WTC11 (cell line): ENCODE data around the gene UBE3C. TPM values are rescaled to one million over a fixed set of nuclear protein-coding genes. Genes with fewer than 3 reads are reported as not detected.

ENCODE experiments used
- ATAC-seq: fragments of 200-7000 bp; cut with Tn5 transposase; 2 replicates; pipeline ENCODE4 v1.10.0; 2021; ENCODE audit warnings: mild to moderate bottlenecking, moderate library complexity
- CTCF ChIA-PET: fragments of 300-600 bp; sonication (Branson Sonifier 250); formaldehyde crosslinking; loops from one replicate; lab custom pipeline; 2021; ENCODE audit warnings: antibody characterized with exemption; lab: Charles Lee
- POLR2A ChIA-PET: fragments of 350-600 bp; sonication (Branson Sonifier 250); formaldehyde crosslinking; loops from one replicate; lab custom pipeline; 2021; ENCODE audit warnings: antibody characterized with exemption; lab: Charles Lee
- DNase-seq: peaks from one replicate; pipeline ENCODE4 v3.0.0; 2021; ENCODE audit warnings: low spot score
- H3K27ac Mint-ChIP-seq: 2 replicates; pipeline ENCODE4 v1.8.0; 2021; ENCODE audit warnings: mixed read lengths
- H3K27me3 Mint-ChIP-seq: 2 replicates; pipeline ENCODE4 v1.8.0; 2021; ENCODE audit warnings: low read depth, mild to moderate bottlenecking, moderate library complexity, mixed read lengths
- H3K36me3 Mint-ChIP-seq: 2 replicates; pipeline ENCODE4 v1.8.0; 2021; ENCODE audit warnings: mixed read lengths
- H3K4me1 Mint-ChIP-seq: 2 replicates; pipeline ENCODE4 v1.8.0; 2022; ENCODE audit warnings: mixed read lengths
- H3K4me3 Mint-ChIP-seq: 2 replicates; pipeline ENCODE4 v1.8.0; 2021; ENCODE audit warnings: mild to moderate bottlenecking, moderate library complexity, mixed read lengths
- H3K9me3 Mint-ChIP-seq: 2 replicates; pipeline ENCODE4 v1.8.0; 2021; ENCODE audit warnings: mixed read lengths
- ATF1 ChIP-seq: sonication (generic); formaldehyde crosslinking; IDR thresholded peaks from 2 replicates; pipeline ENCODE4 v1.8.1; 2023; ENCODE audit warnings: mild to moderate bottlenecking, moderate library complexity, missing genetic modification reagents
- EMX1 ChIP-seq: fragments of 250-450 bp; sonication (Bioruptor Pico); IDR thresholded peaks from 2 replicates; pipeline ENCODE4 v1.8.0; 2021; ENCODE audit warnings: mild to moderate bottlenecking
- ERG ChIP-seq: fragments of 250-450 bp; sonication (Bioruptor Pico); IDR thresholded peaks from 2 replicates; pipeline ENCODE4 v1.8.0; 2021; ENCODE audit warnings: mild to moderate bottlenecking
- HMGA2 ChIP-seq: fragments of 250-450 bp; sonication (Bioruptor Pico); IDR thresholded peaks from 2 replicates; pipeline ENCODE4 v1.4.0; 2021; ENCODE audit warnings: mild to moderate bottlenecking, moderate library complexity
- MAX ChIP-seq: sonication (generic); formaldehyde crosslinking; IDR thresholded peaks from 2 replicates; pipeline ENCODE4 v1.8.0; 2022; ENCODE audit warnings: mild to moderate bottlenecking, missing genetic modification reagents
- MYBL2 ChIP-seq: sonication (generic); formaldehyde crosslinking; IDR thresholded peaks from 2 replicates; pipeline ENCODE4 v1.8.1; 2023; ENCODE audit warnings: mild to moderate bottlenecking, moderate library complexity, missing genetic modification reagents
- NR1H2 ChIP-seq: sonication (generic); formaldehyde crosslinking; IDR thresholded peaks from 2 replicates; pipeline ENCODE4 v1.9.0; 2021; ENCODE audit warnings: mild to moderate bottlenecking, moderate library complexity, missing genetic modification reagents
- NR3C1 ChIP-seq: sonication (generic); formaldehyde crosslinking; conservative IDR thresholded peaks from 2 replicates; pipeline ENCODE4 v1.8.1; 2023; ENCODE audit warnings: low read depth, mild to moderate bottlenecking, missing genetic modification reagents
- PRRX2 ChIP-seq: fragments of 250-450 bp; sonication (Bioruptor Pico); IDR thresholded peaks from 2 replicates; pipeline ENCODE4 v1.8.0; 2021; ENCODE audit warnings: mild to moderate bottlenecking
- SMAD4 ChIP-seq: sonication (generic); formaldehyde crosslinking; IDR thresholded peaks from 2 replicates; pipeline ENCODE4 v1.8.0; 2022; ENCODE audit warnings: mild to moderate bottlenecking, missing genetic modification reagents
- ZNF121 ChIP-seq: sonication (generic); formaldehyde crosslinking; IDR thresholded peaks from 2 replicates; pipeline ENCODE4 v1.8.0; 2023; ENCODE audit warnings: missing genetic modification reagents
- ZNF138 ChIP-seq: sonication (generic); formaldehyde crosslinking; conservative IDR thresholded peaks from 2 replicates; pipeline ENCODE4 v1.8.1; 2022; ENCODE audit warnings: mild to moderate bottlenecking, moderate library complexity, missing genetic modification reagents
- ZNF232 ChIP-seq: sonication (generic); formaldehyde crosslinking; IDR thresholded peaks from 2 replicates; pipeline ENCODE4 v1.8.0; 2022; ENCODE audit warnings: mild to moderate bottlenecking, missing genetic modification reagents
- ZNF416 ChIP-seq: fragments of 250-450 bp; sonication (Bioruptor Pico); IDR thresholded peaks from 2 replicates; pipeline ENCODE4 v1.9.0; 2021; ENCODE audit warnings: mild to moderate bottlenecking, inconsistent platforms
- total RNA-seq: library from RNA; stranded (reverse); gene quantifications from 3 replicates; pipeline ENCODE4 v1.2.3, GENCODE V29; 2021
- TF ChIP-seq, protein P1 (sequence below): fragments of 250-450 bp; sonication (Bioruptor Pico); IDR thresholded peaks from 2 replicates; pipeline ENCODE4 v1.9.0; 2021; ENCODE audit warnings: mild to moderate bottlenecking, borderline replicate concordance
- TF ChIP-seq, protein P2 (sequence below): fragments of 250-450 bp; sonication (Bioruptor Pico); conservative IDR thresholded peaks from 2 replicates; pipeline ENCODE4 v1.9.0; 2021; ENCODE audit warnings: mild to moderate bottlenecking
- TF ChIP-seq, protein P3 (sequence below): sonication (generic); formaldehyde crosslinking; IDR thresholded peaks from 2 replicates; pipeline ENCODE4 v1.8.1; 2023; ENCODE audit warnings: mild to moderate bottlenecking, missing genetic modification reagents, borderline replicate concordance

UBE3C gene
- total RNA-seq, 1 experiment from 2014 or later, result 59.7 TPM

DNA sequence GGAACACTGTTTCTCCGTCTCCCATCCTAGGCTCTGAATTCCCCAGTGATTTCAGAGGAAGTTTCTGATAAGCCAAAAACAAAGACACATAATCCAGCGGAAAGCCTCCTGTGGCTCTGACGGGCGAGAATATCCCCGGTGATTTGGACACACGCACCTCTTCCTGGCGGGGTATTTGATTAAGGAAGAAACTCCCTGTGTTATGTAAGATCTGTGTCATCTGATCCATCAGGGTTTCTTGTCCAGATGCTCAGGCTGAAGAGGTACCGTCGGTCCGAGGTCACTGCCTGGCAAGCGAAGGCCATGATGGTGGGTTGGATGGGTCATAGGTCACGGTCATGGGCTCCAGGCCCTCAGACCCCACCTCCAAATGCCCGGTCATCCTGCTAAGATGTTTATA, 158.5 kb downstream of the UBE3C start:
- ATAC-seq, result no peak
- DNase-seq, result no peak
- Mint-ChIP-seq H3K9me3 (no peaks in the 10 kb centered on the region), H3K4me3 (no peak overlapping the region), H3K4me1 (peaks cover 23% of the 10 kb centered on the region), H3K36me3 (no peaks in the 10 kb centered on the region)
- POLR2A ChIA-PET, result no interaction called here
- CTCF ChIA-PET, result interaction anchor here (0.8 to 1.3 kb wide), 3 partner anchors 12 to 32 kb away, joined by 3 to 6 read pairs (median 3); no protein-coding TSS in a partner anchor
- TF ChIP-seq MAX (no peak), ZNF416 (CRISPR knock-in tag) (no peak), NR3C1 (no peak), SMAD4 (CRISPR knock-in tag) (no peak), HMGA2 (CRISPR knock-in tag) (no peak), ZNF121 (CRISPR knock-in tag) (no peak), MYBL2 (CRISPR knock-in tag) (no peak), ATF1 (CRISPR knock-in tag) (no peak), NR1H2 (CRISPR knock-in tag) (no peak), ZNF232 (CRISPR knock-in tag) (no peak), PRRX2 (CRISPR knock-in tag) (no peak), ERG (CRISPR knock-in tag) (no peak), ZNF138 (no peak), EMX1 (CRISPR knock-in tag) (no peak)
- TF ChIP-seq, protein P1, sequence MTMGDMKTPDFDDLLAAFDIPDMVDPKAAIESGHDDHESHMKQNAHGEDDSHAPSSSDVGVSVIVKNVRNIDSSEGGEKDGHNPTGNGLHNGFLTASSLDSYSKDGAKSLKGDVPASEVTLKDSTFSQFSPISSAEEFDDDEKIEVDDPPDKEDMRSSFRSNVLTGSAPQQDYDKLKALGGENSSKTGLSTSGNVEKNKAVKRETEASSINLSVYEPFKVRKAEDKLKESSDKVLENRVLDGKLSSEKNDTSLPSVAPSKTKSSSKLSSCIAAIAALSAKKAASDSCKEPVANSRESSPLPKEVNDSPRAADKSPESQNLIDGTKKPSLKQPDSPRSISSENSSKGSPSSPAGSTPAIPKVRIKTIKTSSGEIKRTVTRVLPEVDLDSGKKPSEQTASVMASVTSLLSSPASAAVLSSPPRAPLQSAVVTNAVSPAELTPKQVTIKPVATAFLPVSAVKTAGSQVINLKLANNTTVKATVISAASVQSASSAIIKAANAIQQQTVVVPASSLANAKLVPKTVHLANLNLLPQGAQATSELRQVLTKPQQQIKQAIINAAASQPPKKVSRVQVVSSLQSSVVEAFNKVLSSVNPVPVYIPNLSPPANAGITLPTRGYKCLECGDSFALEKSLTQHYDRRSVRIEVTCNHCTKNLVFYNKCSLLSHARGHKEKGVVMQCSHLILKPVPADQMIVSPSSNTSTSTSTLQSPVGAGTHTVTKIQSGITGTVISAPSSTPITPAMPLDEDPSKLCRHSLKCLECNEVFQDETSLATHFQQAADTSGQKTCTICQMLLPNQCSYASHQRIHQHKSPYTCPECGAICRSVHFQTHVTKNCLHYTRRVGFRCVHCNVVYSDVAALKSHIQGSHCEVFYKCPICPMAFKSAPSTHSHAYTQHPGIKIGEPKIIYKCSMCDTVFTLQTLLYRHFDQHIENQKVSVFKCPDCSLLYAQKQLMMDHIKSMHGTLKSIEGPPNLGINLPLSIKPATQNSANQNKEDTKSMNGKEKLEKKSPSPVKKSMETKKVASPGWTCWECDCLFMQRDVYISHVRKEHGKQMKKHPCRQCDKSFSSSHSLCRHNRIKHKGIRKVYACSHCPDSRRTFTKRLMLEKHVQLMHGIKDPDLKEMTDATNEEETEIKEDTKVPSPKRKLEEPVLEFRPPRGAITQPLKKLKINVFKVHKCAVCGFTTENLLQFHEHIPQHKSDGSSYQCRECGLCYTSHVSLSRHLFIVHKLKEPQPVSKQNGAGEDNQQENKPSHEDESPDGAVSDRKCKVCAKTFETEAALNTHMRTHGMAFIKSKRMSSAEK (CRISPR knock-in tag), result no peak
- TF ChIP-seq, protein P2, sequence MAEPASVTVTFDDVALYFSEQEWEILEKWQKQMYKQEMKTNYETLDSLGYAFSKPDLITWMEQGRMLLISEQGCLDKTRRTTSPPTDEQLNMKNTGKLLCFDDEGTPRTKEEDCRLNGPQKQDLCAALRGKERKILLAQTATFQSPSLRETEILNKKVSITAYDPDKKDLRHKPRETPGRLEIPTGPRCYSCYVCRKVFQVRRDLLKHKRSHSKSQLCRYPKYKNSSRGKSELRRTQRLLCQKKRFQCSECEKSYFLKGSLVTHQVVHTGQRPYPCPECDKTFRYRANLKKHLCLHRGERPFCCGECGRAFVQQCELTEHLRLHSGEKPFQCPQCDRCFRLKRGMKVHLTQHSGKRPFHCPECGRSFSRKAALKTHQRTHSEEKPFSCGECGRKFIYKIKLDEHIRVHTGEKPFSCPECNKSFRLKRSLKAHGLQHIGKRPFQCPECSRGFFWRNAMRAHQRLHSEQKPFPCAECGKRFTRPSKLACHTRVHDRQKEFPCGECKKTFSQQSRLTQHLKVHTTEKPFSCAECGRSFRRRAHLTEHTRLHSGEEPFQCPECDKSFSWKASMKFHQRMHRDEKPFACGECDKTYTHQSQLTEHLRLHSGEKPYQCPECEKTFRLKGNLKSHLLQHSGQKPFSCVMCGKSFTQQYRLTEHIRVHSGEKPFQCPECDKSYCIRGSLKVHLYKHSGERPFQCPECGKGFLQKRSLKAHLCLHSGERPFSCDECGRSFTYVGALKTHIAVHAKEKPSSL, result no peak
- TF ChIP-seq, protein P3, sequence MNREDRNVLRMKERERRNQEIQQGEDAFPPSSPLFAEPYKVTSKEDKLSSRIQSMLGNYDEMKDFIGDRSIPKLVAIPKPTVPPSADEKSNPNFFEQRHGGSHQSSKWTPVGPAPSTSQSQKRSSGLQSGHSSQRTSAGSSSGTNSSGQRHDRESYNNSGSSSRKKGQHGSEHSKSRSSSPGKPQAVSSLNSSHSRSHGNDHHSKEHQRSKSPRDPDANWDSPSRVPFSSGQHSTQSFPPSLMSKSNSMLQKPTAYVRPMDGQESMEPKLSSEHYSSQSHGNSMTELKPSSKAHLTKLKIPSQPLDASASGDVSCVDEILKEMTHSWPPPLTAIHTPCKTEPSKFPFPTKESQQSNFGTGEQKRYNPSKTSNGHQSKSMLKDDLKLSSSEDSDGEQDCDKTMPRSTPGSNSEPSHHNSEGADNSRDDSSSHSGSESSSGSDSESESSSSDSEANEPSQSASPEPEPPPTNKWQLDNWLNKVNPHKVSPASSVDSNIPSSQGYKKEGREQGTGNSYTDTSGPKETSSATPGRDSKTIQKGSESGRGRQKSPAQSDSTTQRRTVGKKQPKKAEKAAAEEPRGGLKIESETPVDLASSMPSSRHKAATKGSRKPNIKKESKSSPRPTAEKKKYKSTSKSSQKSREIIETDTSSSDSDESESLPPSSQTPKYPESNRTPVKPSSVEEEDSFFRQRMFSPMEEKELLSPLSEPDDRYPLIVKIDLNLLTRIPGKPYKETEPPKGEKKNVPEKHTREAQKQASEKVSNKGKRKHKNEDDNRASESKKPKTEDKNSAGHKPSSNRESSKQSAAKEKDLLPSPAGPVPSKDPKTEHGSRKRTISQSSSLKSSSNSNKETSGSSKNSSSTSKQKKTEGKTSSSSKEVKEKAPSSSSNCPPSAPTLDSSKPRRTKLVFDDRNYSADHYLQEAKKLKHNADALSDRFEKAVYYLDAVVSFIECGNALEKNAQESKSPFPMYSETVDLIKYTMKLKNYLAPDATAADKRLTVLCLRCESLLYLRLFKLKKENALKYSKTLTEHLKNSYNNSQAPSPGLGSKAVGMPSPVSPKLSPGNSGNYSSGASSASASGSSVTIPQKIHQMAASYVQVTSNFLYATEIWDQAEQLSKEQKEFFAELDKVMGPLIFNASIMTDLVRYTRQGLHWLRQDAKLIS (CRISPR knock-in tag), result no peak
- TF ChIP-seq, all 79 proteins: peak for 0
- Mint-ChIP-seq H3K27me3 (no peaks in the 10 kb centered on the region; the same call in 1 of the 2 replicates), H3K27ac (no peak overlapping the region)
